GM12801 (cell line): Measurements from ENCODE around the gene KIF14.

Source experiments
- TF ChIP-seq, protein P1 (sequence below): IDR thresholded peaks from one replicate; pipeline ENCODE4 v1.5.1; 2011; ENCODE audit warnings: control low read depth; ENCODE audit not compliant: insufficient read length; ENCODE audit errors: extremely low read depth

KIF14 gene

DNA sequence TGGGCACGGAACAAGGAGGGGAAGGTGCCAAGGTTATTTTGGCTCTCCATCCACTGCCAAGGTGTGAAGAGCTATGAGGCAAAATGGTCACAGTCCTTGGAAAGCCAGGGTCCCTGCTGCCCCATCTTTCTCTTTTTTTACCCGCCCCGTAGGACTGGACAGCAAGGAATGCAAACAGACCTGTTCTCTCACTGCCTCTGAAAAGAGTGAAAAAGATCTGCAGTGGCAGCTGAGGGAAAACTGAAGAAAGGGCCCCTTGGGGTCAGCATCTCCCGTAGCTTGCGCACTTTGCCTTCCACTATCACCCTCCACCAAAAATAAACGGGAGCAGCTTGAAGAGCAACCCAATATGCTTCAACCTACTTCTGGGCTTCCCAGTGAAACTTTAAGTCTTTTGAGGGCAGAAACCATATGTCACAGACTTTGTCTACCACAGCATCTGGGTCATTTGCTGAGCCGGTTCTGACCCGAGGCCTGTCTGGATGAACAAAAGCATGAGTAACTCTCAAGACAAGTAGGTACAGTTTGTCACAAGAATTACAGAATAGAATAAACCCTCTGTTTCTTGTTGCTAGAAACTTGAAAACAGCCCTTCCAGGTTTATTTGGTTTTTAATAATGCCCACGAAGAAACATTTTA lies 9.4 kb upstream of the KIF14 start:
- TF ChIP-seq, protein P1, sequence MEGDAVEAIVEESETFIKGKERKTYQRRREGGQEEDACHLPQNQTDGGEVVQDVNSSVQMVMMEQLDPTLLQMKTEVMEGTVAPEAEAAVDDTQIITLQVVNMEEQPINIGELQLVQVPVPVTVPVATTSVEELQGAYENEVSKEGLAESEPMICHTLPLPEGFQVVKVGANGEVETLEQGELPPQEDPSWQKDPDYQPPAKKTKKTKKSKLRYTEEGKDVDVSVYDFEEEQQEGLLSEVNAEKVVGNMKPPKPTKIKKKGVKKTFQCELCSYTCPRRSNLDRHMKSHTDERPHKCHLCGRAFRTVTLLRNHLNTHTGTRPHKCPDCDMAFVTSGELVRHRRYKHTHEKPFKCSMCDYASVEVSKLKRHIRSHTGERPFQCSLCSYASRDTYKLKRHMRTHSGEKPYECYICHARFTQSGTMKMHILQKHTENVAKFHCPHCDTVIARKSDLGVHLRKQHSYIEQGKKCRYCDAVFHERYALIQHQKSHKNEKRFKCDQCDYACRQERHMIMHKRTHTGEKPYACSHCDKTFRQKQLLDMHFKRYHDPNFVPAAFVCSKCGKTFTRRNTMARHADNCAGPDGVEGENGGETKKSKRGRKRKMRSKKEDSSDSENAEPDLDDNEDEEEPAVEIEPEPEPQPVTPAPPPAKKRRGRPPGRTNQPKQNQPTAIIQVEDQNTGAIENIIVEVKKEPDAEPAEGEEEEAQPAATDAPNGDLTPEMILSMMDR: no peak

DNA sequence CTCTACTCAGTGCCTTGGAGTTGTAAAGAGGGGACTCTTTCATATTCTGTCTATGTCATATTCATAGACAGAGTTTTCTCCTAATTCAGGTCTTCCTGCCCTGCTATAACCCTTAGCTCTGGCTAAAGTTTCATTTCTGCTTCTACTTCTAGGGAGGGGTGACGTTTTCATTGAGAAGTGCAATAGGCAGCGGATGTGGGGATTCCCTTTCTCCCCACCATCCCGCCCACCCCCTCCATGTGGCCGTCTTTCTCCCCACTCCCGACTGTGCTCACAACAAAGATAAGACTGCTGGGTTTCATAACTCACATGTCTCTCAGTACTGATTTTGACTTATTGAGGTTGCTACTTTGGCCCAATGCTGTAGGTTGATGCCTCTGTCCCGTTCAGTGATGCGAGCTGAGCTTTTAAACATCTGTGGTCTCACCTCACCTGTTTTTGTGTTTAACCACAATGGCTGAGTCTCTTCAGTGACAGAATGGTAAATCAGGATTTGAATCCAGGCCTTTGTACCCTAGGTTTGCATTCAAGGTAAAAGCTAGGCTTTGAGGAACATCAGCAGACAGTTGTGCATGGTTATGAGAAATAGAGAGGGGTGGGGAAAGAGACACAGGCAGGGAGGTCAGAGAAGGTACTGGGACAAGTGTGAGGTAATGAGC lies 7.8 kb upstream of the KIF14 start:
- TF ChIP-seq, protein P1: no peak

DNA sequence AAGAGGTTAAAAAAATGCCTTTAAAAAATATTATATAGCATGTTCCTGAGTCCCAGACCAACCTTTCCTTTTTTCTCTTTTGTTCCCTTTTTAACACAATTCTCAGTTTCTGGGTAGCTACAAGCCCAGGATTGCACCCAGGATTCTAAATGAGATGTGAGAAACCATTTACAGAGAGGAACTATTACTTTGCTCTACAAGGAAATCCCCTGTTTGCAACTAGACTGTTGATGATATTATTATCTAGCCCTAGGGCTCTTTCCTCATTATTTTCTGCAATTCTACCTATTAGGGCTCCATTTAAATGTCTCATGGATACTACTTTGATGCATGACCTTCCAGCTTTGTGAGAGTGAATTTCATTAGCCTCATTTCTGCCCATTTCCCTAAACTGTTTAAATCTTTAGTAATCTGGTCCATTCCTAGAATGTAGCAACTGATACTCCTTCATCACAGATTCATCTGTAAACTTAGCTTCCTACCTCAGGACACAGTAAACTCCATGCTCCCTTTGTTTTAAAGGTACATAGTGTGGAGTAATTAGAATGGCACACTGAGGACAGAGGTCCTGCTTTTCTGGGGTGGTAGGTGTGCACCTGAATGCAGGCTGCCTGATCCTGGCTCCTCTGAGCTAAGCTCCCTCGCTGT lies 7.1 kb upstream of the KIF14 start:
- TF ChIP-seq, protein P1: no peak

DNA sequence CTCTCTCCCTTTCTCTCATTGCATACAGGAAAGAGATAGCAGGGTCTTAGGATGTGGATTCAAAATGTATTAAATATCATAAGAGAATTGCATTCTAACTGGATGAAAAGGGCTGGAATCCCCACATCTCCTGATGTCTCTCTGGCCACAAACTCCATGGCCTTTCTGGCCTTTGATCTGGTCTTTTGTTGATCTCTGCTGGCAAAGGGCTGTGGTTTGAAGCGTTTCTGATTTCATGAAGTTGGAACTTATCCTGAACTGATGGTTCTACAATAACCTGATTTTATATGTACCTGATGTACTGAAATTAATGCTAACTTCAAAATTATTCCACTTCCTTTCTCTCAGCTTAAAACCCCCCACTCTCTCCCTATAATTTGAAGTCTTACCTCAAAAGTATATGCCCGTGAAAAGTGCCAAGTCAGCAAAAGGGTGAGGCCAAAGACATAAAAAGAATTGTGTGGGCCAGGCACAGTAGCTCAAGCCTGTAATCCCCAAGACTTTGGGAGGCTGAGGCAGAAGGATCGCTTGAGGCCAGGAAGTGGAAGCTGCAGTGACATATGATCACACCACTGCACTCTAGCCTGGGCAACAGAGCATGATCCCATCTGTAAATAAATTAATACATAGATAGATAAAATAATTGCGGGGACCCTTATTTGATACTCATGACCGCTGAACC lies 6.4 kb upstream of the KIF14 start:
- TF ChIP-seq, protein P1: no peak

DNA sequence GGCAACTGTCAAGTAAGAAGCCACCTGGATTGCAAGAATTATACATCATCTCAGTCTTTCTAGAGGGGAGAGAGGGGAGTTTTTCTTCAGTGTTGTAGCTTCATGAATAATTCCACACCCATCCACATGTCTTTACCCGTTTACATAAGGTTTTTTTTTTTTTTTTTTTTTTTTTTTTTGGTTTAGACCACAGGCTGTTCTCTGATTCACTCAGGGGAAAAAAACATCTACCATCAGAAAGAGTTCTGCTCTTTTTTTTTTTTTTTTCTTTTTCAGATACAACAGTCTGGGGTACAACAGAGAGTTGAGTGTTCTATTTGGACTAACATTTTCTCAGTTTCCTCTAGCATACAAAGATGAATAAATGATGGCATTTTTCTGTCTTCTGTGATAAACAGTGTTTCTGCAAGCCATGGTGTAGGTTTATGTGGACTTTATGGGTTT lies 4.9 kb upstream of the KIF14 start:
- TF ChIP-seq, protein P1: no peak

DNA sequence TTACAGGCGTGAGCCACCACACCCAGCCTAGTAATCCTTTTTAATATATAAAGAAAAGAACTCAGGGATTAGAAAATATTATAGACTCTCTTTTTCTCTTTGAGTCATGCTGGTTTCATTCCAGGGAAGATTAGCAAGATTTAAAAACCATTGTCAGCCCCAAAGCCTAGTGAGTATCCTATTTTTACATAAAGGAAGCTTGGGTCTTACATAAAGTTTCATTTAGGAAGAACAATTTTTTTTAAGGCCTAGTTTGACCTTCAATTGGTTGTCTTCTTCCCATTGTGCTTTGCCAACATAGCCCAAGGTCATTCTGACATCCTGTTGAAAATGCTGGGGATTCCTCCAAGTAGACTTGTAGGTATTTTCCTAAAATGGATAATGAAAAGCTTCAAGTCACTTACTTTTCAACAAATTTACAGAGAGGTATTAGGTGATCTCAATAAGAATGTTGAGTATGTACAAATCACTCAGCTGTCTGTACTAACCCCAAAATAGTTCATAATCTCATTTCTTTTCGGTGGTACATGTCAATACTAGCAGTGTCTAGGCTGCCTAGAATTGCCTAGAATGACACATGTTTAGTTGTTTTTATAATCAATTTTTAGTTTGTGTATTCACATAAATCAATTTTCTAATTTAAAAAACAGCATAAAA lies 4.3 kb upstream of the KIF14 start:
- TF ChIP-seq, protein P1: no peak

DNA sequence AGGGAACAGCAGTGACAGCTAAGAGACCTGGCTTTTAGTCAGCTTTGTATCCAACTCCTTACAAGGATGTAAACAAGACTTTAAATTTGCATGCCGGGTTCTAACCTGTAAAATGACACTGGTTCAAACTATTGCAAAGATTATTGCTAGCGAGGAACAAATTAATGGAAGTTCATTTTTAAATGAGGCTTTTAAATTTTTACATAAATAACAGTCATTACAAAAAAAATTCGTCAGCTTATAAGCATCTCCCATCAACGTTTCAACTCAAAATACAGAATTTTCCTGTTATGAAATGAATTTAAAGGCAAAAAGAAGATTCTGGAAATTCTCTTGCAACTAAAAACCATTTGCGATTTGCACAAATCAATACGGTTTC lies 668 bp downstream of the KIF14 start:
- TF ChIP-seq, protein P1: no peak
